Activated CD4-positive, alpha-beta T cell treated with anti-CD3 and anti-CD28 coated beads, Interleukin-2, amount 50 U/mL, for 24 hours (primary cell): ENCODE data around the gene SNTG2.

Source experiments
- DNase-seq, 2 donors: peaks; one replicate each; pipeline ENCODE4 v3.0.0-alpha.2; 2020; ENCODE audit warnings: low read depth in 1 of 2, low spot score in 1 of 2

Gene SNTG2

DNA sequence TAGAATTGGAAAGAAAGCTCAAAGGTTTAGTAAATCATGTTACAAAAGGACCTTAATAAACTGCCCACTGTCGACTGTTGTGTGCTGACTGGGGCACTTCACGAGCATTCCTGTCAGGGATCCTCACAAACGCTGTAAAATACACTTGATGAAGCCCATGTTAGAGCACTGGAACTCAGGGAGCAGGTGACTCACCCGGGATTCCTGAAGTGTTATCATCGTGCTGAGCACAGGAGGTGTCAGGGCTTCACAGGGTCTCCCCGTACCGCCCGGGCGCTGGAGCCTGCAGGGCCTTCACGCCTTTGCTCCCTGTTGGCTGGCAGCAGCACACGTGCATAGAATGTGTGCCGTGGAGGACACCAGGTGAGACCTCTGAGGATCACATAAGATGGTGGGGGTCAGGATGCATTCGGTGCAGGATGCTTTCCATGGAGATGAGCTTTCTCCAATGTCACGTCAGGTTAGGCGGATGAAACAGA lies 187.3 kb downstream of the SNTG2 start:
- DNase-seq = no peak

DNA sequence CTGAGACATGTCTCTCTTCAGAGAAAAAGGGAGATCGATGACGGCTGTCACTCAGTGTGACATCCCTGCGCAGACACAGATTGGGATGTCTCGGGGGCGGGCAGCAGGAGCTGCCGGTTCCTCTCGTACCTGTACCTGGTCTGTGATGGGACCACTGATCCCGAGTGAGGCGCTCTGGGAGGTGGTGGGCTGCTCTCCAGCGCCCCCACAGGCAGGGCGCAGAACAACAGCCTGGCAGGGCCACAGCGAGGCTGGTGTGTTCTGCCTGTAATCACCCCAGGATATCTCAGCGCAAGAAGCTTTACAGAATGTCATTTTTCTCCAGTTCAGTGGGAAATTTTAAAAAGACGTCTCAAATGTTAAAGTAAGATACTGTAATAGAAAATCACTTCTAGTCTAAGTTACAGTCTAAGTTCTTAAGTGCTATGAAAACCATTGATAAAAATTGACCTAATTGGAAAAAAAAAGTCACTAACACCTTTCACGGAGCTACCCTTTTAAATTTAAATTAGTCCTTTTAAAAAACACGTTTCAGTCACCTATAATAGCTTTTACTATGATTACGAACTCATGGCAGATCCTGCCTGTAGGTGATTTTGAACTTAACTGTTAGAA lies 189.8 kb downstream of the SNTG2 start:
- peak in 1 of 2 donors; percentile 27 for DNase-seq

DNA sequence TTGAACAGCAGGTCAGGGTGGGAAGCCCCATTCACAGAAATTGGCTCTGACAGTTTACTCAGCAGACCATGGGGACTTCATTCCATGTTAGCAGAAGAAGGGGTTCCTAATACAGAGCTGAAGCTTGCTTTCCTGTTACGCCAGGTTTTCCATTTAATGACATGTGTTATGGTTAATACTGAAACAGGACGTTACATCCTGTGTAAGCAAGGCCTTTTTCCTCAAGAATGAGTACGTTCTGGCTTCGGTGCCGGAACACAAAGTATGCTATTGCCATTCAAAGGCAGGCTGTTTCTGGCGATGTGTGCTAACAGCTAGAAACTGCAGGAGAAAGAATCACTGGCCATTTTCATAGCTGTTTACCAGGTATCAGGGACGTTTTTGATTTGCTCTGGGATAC lies 190.4 kb downstream of the SNTG2 start:
- no peak for DNase-seq

DNA sequence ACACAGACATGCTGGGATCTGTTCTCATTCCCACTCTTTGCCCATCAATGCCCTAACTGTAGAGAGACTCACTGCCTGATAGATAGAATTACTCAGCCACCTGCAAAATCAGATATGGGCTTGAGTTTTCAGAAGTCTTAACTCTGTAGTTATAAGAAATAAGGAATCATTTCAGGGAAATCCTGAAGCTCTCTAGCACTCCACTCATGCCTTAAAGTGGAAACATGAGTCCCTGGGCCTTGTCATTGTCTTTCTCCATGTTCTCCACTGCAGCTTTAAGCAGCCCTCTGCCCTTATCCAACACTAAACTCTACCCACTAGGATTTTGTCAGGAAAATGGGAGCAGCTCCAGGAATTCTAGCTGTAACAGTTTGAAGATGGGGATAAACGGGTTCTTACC lies 192.5 kb downstream of the SNTG2 start:
- DNase-seq = no peak

DNA sequence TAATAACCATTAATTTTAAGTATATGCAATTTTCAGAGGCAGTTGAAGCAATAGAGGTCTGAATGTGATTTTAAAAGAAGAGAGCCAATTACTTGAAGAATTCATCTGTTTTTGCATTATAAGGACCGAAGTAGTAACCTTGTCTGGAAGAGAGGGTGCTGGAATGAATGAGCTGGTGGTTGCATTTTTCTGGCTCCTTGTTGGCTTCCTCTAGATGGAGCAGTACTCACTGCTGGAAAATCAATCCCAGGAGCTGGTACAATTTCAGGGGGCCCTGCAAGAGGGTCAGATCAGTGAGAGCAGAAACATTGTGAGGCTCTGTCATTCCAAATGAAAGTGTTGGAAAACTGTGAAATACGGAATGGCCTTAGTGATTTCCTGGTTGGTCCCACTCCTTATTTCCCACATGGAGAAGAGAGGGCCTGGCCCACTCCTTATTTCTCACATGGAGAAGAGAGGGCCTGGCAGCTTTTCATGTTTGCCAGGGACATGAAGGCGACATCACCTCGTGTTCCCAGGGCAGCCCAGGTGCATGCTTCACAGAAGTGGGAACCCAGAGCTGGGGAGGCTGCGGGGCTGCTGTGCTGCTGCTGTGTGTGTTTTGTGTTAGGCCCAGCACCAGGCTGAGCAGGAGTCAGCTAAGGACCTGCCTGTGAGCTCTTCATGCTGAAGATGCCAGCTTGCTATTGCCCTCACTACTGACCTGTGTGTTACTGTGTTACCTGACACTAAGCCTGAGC lies 197.4 kb downstream of the SNTG2 start:
- DNase-seq = no peak

DNA sequence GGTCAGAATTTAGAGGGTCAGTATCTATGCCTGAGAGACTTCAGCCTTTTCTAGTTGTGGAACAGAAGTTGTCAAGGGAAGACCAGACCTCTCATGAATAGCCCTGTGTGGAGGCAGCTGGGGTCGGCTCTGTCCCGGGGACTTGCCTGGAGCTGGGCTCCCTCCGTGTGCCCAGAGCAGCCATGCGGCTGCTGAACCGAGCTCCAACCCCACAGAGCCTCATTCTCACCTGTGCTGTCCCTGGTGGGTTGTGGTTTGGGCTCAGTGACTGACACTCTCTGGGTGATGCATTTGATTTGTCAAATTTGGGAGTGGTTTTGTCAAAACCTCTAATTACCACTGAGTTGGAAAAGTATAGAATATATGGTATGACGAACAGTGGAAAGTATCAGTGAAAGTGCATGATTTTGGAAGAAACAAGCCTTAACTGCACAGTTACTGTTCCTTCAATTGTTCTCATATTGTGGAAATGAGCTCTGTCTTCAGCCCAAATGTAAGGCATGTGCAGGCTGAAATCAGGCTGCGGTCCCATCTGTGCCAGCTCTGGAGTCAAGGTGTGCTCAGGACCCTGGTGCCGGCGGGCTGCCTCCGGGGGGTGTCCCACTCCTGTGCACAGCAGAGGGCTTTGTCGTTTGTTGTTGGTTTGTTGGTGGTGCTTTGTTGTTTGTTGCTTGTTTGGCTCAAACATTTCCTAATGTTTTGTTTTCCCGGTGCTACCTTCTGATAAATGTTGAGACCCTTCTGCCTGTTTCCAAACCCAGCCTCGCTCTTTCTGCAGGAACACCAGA lies 200.3 kb downstream of the SNTG2 start:
- no peak for DNase-seq

DNA sequence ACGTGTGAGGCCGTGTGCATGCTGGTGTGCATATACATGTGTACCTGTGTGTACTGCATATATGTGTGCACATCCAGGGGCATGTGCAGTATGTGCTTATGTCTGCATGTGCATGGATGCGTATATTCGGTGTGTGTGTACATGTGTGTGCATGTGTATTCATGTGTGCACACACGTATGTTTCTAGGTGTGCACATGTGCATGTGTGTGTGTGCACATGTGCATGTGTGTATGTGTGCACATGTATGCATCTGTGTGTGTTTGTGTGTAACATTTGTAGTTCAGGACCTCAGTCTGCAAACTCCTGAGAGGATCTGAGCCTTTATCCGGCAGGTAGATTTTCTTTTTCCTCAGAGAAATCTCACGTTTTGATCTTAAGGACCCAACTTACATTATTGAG lies 201.7 kb downstream of the SNTG2 start:
- DNase-seq = no peak

DNA sequence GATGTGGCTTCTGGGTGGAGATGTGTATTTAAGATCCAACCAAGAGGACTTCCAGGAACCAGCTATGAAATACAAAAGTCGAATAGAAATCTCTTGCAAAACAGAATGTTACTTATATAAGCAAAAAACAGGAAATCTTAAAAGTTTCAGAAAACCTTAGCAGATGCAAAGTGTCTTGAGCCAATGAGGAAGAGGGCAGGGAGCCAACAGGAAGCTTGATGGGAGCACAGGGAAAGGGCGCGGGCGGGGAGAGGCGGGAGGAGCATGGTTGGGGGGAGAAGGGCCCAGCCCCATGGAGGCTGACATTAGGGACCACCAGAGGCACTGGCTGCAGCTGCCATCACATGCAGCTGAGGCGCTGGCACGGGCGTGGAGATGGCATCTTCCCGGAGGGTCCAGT lies 203.3 kb downstream of the SNTG2 start:
- DNase-seq = no peak

DNA sequence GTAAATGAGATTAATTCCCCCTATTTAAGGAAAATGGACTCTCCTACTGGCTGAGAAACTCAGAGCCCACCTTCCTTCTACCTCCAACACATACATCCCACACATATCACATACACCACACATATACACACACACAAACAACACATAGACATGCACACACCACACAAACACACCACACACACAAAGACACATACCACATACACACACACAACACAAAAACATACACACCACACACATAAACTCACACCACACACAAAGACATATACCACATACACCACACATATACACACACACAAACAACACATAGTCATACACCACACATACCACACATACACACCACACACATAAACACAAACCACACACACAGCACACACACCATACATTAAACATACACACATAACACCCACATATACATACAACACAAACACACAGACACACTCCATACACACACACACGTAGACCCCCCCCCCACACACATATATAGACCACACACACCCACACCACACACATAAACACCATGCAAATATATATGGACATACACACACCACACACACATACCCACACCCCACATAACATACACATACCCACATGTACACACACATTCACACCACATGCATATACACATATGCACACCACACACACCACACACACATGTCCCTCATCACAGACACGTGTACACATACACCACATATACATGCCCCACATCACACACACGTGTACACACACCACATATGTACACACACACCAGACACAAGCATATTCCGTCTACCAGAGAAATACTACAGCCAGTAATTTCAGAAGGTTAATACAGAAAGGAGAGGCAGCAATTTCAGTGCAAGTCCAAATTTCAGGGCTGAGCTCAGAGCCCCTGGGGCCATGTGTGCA lies 204.3 kb downstream of the SNTG2 start:
- no peak for DNase-seq

DNA sequence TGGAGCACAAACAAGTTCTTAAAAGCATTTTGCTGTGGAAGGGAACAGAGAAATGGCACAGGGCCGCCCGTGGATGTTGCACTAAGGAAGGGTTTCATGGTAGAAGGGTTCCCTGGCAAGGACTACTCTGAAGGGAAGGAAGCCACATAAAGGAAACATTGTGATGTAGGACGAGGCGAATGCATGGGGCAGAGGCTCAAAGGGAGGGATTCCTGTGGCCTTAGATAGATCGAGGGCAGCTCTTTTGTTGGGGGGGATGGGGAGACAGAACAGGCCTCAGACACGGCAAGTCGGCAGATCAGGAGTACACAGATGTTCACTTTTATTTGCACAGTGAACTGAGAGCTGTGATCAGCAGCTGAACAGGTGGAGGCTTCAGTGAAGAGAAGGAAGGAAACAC lies 205.4 kb downstream of the SNTG2 start:
- DNase-seq = no peak

DNA sequence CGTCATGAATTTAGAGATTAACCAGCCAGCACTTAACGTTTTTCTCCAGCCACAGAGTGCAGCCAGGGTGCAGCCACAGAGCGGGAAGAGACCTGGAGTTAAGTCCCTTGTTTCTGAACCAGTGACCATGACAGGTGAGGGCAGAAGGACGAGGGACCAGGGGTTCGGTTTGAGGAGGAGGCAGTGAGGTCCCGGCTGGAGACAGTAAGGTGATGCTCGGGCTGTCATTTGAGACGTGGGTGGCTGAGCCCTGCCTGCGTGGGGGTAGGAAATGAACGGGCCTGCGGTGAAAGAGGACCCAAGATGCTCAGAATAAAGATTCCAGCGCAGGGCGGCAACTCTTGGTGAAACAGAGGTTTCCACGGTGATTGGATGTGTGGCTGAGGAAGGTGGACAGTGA lies 205.9 kb downstream of the SNTG2 start:
- no peak for DNase-seq

DNA sequence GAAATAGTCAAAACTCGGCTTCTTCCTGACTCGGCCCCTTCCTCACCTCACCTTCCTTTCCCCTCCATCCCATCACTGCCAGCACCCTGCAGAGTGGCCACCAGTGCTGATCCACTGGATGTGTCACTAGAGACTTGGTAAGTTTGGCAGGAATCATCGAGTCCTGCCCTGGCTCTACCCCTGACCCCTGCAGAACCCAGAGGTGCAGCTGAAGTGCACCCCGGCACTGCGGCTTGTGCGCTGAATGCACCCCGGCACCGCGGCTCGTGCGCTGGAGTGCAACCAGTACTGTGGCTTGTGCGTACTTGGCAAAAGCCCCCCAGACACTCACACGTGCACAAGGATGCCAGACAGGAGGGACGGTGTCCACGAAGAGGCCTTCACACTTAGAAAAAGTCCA lies 206.5 kb downstream of the SNTG2 start:
- DNase-seq = no peak

DNA sequence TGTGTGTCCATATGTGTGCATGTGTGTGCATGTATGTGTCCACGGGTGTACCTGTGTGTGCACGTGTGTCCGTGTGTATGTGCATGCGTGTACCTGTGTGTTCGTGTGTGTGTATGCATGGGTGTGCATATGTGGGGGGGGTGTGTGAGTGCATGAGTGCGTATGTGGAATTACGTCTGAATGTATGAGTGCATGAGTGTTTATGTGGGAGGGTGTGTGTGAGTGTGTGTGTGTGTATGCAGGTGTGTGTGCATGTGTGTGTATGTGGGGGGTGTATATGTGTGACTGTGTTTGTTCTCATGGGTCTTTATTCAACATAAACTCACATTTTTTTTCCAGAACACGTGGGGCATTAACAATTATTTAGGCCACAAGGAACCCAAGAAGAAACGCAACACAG lies 208.4 kb downstream of the SNTG2 start:
- no peak for DNase-seq

DNA sequence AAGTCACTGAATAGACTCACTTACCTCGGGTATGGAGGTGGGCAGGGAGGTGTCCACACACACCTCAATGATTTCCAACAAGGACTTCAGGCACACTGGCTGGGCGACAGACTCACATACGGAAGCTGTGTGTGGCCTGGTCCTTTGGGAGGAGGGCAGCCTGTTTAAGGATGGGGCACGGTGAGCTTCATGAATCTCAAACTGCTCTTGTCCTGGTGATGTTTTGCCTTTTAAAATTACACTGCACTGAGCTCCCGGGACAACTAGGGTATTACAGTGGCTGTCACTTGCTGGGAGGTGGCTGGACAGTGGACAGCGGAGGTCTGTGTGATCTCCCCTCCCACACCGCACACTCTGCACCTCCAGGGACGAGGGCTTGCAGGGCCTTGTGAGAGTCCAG lies 211.6 kb downstream of the SNTG2 start:
- no peak for DNase-seq

DNA sequence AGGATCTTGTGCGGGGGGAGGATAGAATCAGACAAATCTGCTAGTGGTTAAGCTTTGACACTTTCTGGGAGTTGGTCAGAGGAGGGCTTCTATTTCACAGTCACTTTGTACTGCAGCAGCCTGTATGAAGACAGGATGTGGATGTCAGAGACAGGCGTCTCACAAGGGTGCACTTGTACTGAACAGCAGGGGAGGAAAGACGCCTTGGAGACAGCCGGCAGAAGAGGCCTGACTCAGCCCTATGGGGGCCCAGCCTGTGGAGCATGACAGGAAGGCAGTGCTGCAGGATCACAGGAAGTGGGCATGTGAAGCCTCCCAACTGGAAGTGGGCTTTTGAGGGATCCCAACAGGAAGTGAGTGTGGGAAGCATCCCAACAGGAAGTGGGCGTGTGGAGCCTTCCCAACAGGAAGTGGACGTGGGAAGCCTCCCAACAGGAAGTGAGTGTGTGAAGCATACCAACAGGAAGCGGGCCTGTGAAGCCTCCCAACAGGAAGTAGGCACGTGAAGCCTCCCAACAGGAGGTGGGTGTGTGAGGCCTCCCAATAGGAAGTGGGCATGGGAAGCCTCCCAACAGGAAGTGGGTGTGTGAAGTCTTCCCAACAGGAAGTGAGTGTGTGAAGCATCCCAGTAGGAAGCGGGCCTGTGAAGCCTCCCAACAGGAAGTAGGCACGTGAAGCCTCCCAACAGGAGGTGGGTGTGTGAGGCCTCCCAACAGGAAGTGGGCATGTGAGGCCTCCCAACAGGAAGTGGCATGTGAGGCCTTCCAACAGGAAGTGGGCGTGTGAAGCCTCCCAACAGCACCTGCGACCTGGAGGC lies 212.3 kb downstream of the SNTG2 start:
- DNase-seq = peak; percentile 9 to 22

DNA sequence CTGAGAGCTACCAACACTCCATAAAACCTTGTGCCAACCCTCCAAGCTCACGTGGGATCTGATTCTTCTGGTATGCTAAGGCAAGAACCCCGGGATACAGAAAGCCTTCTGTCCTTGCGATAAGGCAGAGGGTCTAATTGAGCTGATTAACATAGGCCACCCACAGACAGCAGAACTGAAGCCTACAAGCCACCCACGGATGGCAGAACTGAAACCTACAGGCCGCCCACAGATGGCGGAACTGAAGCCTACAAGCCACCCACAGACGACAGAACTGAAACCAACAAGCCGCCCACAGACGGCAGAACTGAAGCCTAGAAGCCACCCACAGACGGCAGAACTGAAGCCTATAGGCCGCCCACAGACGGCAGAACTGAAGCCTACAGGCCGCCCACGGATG lies 216.3 kb downstream of the SNTG2 start:
- DNase-seq = no peak

DNA sequence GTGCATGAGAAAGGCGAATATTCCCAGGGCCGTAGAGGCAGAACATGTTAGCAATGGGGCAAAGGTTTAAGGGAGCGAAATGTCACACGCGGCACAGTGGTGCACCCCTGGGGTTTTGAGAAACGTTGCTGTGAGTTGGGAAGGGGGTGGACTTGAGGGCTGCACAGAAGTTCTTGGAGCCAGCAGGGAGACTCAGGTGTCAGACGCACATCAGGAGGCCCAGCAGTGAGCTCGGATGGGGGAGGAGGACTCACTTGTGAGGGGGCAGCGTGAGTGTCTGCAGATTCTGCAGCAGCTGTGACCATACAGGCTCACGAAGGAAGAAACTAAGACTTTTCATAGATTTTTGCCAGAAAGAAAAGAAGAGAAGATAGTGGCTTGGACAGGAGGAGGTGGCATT lies 218.2 kb downstream of the SNTG2 start:
- no peak for DNase-seq

DNA sequence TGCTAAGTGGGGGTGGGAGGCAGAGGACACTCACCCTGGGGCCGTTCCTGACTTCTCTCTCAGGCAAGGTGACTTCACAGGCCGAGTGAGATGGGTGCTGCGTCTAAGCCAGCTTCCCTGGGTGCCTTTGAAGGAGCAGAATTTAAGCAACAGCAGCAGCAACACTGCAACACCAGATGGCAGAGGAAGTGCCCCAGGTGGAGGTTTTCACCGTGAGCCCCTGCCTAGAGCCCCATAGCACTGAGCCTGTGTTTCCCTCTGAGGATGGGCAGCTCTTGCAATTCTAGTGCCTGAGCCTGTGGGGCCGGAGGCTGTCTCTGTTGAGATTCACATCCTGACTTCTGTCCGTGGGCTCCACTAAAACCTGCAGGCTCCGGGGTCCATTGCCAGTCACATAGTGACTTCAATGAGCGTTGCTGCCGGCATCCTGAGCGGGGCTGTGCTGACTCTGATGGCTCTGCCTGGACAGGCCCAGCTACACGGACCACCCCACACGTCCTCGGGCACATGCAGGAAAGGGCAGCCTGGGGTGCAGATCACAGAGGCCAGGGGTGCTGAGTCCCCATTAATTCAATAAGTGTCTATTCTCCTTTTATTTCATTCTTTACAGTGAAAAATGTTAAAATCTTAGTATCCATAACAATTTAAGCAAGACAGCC lies 218.8 kb downstream of the SNTG2 start:
- no peak for DNase-seq

DNA sequence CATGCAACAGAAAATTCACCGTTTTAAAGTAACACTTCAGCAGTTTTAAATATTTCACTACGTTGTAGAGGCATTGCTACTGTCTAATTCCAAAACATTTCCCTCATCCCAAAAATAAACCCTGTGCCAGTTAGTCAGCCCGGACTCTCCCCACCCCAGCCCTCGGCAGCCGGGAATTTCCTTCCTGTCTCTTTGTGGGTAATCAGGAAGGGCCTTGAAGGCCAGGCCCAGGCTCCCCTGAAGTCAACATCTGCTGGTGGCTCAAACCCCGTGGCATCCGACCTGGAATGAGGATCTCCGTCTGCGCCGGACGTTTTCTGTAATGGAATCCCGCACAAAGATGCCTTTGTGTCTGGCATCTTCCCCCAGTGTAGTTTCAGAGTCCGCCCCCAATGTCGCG lies 219.6 kb downstream of the SNTG2 start:
- no peak for DNase-seq

DNA sequence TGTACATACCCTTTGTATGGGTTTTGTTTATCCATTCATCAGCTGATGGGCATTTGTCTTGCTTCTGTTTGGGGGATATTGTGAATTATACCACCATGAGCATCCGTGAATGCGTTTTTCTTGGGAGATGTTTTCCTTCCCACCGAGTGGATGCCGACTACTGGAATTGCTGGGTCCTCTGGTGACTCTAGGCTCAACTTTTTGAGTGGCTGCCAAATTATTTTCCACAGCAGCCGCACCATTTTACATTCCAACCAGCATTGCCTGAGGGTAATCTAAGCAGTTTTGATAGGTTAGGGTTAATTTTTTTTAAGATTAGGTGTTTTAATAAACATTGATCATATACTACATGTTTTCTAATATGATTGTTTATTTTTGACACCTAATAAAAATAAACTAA lies 220.1 kb downstream of the SNTG2 start:
- DNase-seq = no peak
